Tibial nerve (tissue), 4 donors: ENCODE results near the gene SEPTIN5.

ENCODE experiments used
- CTCF ChIP-seq, 5 experiments: fragments of 200-600 bp in 3 of 5; fragments of 450-650 bp in 2 of 5; sonication (generic) in 3 of 5; IDR thresholded peaks; one replicate each; pipeline ENCODE4 v1.5.1; 2016 to 2019; ENCODE audit warnings: antibody characterized with exemption in 5 of 5, mild to moderate bottlenecking in 3 of 5, moderate library complexity in 2 of 5
- EP300 ChIP-seq, 2 donors: sonication (generic); formaldehyde crosslinking; IDR thresholded peaks; one replicate each; pipeline ENCODE4 v1.6.1; 2017; ENCODE audit warnings: antibody characterized with exemption in 2 of 2, mild to moderate bottlenecking in 1 of 2
- POLR2A ChIP-seq, 2 donors: fragments of 450-650 bp; IDR thresholded peaks; one replicate each; pipeline ENCODE4 v1.6.1; 2017; ENCODE audit warnings: antibody characterized with exemption in 2 of 2, mild to moderate bottlenecking in 2 of 2, moderate library complexity in 2 of 2

- no peak for TF ChIP-seq POLR2A (IDR thresholded peaks at IDR 0.05)
- TF ChIP-seq CTCF (IDR thresholded peaks at IDR 0.05), result no peak
- no peak for TF ChIP-seq EP300 (IDR thresholded peaks at IDR 0.05)
Measured at GRCh38 chr22:19750507-19751490, 36.5 kb downstream of the SEPTIN5 start.
